Upper lobe of right lung (tissue), 1 donor: Measurements from ENCODE around the gene TDRD9. TPM values are rescaled to one million over a fixed set of nuclear protein-coding genes. Genes with fewer than 3 reads are reported as not detected.

Experiments
- ATAC-seq: fragments of 200-7000 bp; cut with Tn5 transposase; one replicate; pipeline ENCODE4 v1.9.1; 2020; ENCODE audit warnings: mild to moderate bottlenecking, moderate library complexity
- DNase-seq: peaks from one replicate; pipeline ENCODE4 v3.0.0-alpha.2; 2020
- H3K27ac ChIP-seq: fragments of 200-600 bp; one replicate; pipeline ENCODE4 v1.8.0; 2022
- H3K27me3 ChIP-seq: fragments of 200-600 bp; one replicate; pipeline ENCODE4 v1.8.0; 2022; ENCODE audit warnings: mild to moderate bottlenecking
- H3K36me3 ChIP-seq: fragments of 200-600 bp; one replicate; pipeline ENCODE4 v1.8.0; 2022
- H3K4me1 ChIP-seq: fragments of 200-600 bp; one replicate; pipeline ENCODE4 v1.8.0; 2022
- H3K4me3 ChIP-seq: fragments of 200-600 bp; one replicate; pipeline ENCODE4 v1.8.0; 2022; ENCODE audit warnings: mild to moderate bottlenecking
- H3K9me3 ChIP-seq: fragments of 200-600 bp; one replicate; pipeline ENCODE4 v1.8.0; 2022
- CTCF ChIP-seq: fragments of 200-600 bp; IDR thresholded peaks from one replicate; pipeline ENCODE4 v1.8.0; 2022; ENCODE audit warnings: antibody characterized with exemption
- intact Hi-C: fragments of 100-400 bp; cut with DNase I; formaldehyde crosslinking; loops from one replicate; pipeline ENCODE4 v1.11.0; 2022
- total RNA-seq: library from RNA; stranded (reverse); fragmentation: NEBNext Ultra II Directional; extraction: Animal tissue kit (Norgen Biotek cat#: 25700); gene quantifications from one replicate; pipeline ENCODE4 v1.2.1, GENCODE V29; 2021
- donor health status: DM: no; HTN: yes; CAD: no; lungs with severe emphysema.

Gene TDRD9
- total RNA-seq, 1 donor from 2014 or later = 6.2 TPM

DNA sequence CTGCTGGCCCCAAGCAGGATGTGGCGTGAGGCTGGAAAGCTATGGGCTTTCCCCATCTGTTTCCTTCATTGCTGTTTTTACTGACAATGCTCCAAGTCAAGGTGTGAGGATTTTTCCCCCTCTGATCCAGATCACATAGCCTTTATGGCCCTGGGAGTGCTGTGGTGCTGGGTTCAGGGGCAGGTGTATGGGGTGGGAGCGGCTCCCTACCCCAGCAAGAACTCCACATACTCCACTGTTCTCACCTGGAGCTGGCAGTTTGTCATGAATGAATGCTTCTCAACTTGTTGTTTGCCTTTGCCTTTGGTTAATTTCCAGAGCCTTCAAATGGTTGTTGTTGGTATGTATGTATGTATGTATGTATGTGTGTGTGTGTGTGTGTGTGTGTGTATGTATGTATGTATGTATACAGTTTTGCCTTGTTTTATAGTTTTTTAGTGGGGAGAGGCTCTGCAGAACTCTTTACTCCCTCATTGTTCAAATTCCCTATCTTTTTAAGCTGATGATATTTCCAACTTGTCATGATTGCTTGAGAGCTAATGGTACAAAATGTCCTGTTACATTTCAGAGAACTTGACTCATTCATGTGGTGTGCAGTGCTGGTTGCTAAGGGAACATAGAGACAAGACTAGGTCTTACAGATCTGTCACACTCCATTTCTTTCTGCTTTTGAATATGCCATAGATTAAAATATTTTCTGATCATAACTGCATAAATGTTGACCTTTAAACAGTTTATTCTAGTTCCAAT is 120.7 kb downstream of the TDRD9 start:
- H3K4me1 ChIP-seq = no peaks in the 10 kb centered on the region
- H3K27ac ChIP-seq = no peak overlapping the region
- no peaks in the 10 kb centered on the region for H3K27me3 ChIP-seq
- H3K4me3 ChIP-seq = no peak overlapping the region
- H3K36me3 ChIP-seq = no peaks in the 10 kb centered on the region
- ATAC-seq = peak; percentile 68
- no peak for TF ChIP-seq CTCF
- intact Hi-C loops = no loop called here
- no peaks in the 10 kb centered on the region for H3K9me3 ChIP-seq
- DNase-seq = no peak

GRCh38 chr14:104049576-104050240 is 121.5 kb downstream of the TDRD9 start:
- intact Hi-C loops = no loop called here
- no peaks in the 10 kb centered on the region for H3K36me3 ChIP-seq
- ATAC-seq = no peak
- H3K4me1 ChIP-seq = no peaks in the 10 kb centered on the region
- H3K9me3 ChIP-seq = no peaks in the 10 kb centered on the region
- H3K27ac ChIP-seq = no peak overlapping the region
- TF ChIP-seq CTCF = no peak
- no peaks in the 10 kb centered on the region for H3K27me3 ChIP-seq
- no peak overlapping the region for H3K4me3 ChIP-seq
- DNase-seq = no peak

- Histone ChIP-seq H3K36me3 (no peaks in the 10 kb centered on the region), H3K4me3 (no peak overlapping the region), H3K27me3 (no peaks in the 10 kb centered on the region), H3K4me1 (no peaks in the 10 kb centered on the region), H3K9me3 (no peaks in the 10 kb centered on the region), H3K27ac (no peak overlapping the region)
- TF ChIP-seq CTCF = no peak
- DNase-seq = no peak
- intact Hi-C loops = no loop called here
- ATAC-seq = no peak
Observed at GRCh38 chr14:104051092-104051813, 123.0 kb downstream of the TDRD9 start.

- Histone ChIP-seq H3K4me1 (no peaks in the 10 kb centered on the region), H3K27me3 (no peaks in the 10 kb centered on the region), H3K4me3 (no peak overlapping the region), H3K27ac (no peak overlapping the region), H3K36me3 (no peaks in the 10 kb centered on the region), H3K9me3 (no peaks in the 10 kb centered on the region)
- TF ChIP-seq CTCF = no peak
- intact Hi-C loops = no loop called here
- DNase-seq (no peak), ATAC-seq (peak; percentile 10)
Observed at GRCh38 chr14:104054222-104054905, 126.1 kb downstream of the TDRD9 start.

DNA sequence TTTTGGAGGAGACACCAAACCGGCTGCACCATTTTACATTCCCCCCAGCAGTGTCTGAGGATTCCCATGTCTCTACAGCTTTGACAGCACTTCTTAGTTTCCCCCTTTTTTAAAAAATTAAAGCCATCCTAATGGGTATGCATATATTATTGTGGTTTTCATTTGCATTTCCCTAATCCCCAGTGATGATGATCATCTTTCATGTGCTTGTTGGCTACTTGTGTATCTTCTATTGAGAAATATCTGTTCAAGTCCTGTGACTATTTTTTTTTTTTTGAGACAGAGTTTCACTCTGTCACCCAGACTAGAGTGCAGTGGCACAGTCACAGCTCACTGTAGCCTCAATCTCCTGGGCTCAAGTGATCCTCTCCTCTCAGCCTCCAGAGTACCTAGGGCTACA is 134.0 kb downstream of the TDRD9 start:
- H3K27ac ChIP-seq = no peak overlapping the region
- H3K4me3 ChIP-seq = no peak overlapping the region
- intact Hi-C loops = no loop called here
- no peak for TF ChIP-seq CTCF
- H3K36me3 ChIP-seq = no peaks in the 10 kb centered on the region
- DNase-seq (no peak), ATAC-seq (no peak)
- peaks cover 5% of the 10 kb centered on the region for H3K27me3 ChIP-seq
- peaks cover 6% of the 10 kb centered on the region for H3K9me3 ChIP-seq
- no peaks in the 10 kb centered on the region for H3K4me1 ChIP-seq
